CD8-positive, alpha-beta memory T cell (primary cell): ENCODE data around the gene RAE1. TPM values are rescaled to one million over a fixed set of nuclear protein-coding genes. Genes with fewer than 3 reads are reported as not detected.
A peak's percentile ranks its signal among the peaks of the same experiment; 100 is the strongest.

Experiments
- CTCF ChIA-PET: fragments of 350-600 bp; sonication (Branson Sonifier 250); formaldehyde crosslinking; loops from one replicate; lab custom pipeline; 2021; ENCODE audit warnings: antibody characterized with exemption; lab: Charles Lee
- POLR2A ChIA-PET: fragments of 350-600 bp; sonication (Branson Sonifier 250); formaldehyde crosslinking; loops from one replicate; lab custom pipeline; 2021; ENCODE audit warnings: antibody characterized with exemption; lab: Charles Lee
- DNase-seq, 5 donors: peaks; one replicate each; pipeline versions ENCODE4 v3.0.0 to v3.0.0-alpha.2; 2020 to 2022; ENCODE audit warnings: mixed read lengths in 1 of 5
- H3K27ac ChIP-seq: one replicate; pipeline ENCODE4 v1.7.0; 2013; ENCODE audit warnings: low read depth, mild to moderate bottlenecking, low read length, moderate library complexity
- H3K27me3 ChIP-seq: 2 replicates; pipeline ENCODE4 v1.7.0; 2013; ENCODE audit warnings: low read length, mild to moderate bottlenecking; ENCODE audit not compliant: insufficient read depth, poor library complexity, severe bottlenecking
- H3K36me3 ChIP-seq: 2 replicates; pipeline ENCODE4 v1.7.0; 2013; ENCODE audit warnings: mild to moderate bottlenecking, low read length, moderate library complexity; ENCODE audit not compliant: insufficient read depth
- H3K4me1 ChIP-seq: 2 replicates; pipeline ENCODE4 v1.7.0; 2013; ENCODE audit warnings: mild to moderate bottlenecking, low read length, moderate library complexity; ENCODE audit not compliant: insufficient read depth
- H3K4me3 ChIP-seq: 2 replicates; pipeline ENCODE4 v1.7.0; 2013; ENCODE audit warnings: mild to moderate bottlenecking, low read length
- H3K9me3 ChIP-seq: 2 replicates; pipeline ENCODE4 v1.7.0; 2013; ENCODE audit warnings: mild to moderate bottlenecking, low read length
- H3K27ac Mint-ChIP-seq, 8 donors: one replicate each; pipeline ENCODE4 v1.8.0; 2020 to 2021; ENCODE audit warnings: mixed read lengths in 8 of 8, mild to moderate bottlenecking in 6 of 8, inconsistent platforms in 3 of 8, moderate library complexity in 3 of 8
- H3K27me3 Mint-ChIP-seq, 2 donors: one replicate each; pipeline ENCODE4 v1.8.0; 2020 to 2021; ENCODE audit warnings: mixed read lengths in 2 of 2, mild to moderate bottlenecking in 1 of 2, moderate library complexity in 1 of 2
- H3K36me3 Mint-ChIP-seq, 3 donors: one replicate each; pipeline ENCODE4 v1.8.0; 2020 to 2021; ENCODE audit warnings: mixed read lengths in 3 of 3, inconsistent platforms in 1 of 3, mild to moderate bottlenecking in 1 of 3
- H3K4me1 Mint-ChIP-seq, 3 donors: one replicate each; pipeline ENCODE4 v1.8.0; 2020 to 2021; ENCODE audit warnings: mixed read lengths in 3 of 3, inconsistent platforms in 1 of 3, mild to moderate bottlenecking in 1 of 3
- H3K4me3 Mint-ChIP-seq, 7 donors: one replicate each; pipeline ENCODE4 v1.8.0; 2020 to 2021; ENCODE audit warnings: mixed read lengths in 7 of 7, mild to moderate bottlenecking in 6 of 7, moderate library complexity in 4 of 7, inconsistent platforms in 2 of 7
- H3K9me3 Mint-ChIP-seq, 5 donors: one replicate each; pipeline ENCODE4 v1.8.0; 2020 to 2022; ENCODE audit warnings: mixed read lengths in 5 of 5, mild to moderate bottlenecking in 3 of 5, moderate library complexity in 2 of 5, inconsistent platforms in 1 of 5
- polyA plus RNA-seq: library from polyadenylated mRNA; unstranded; fragments of 300-500 nt; fragmentation: Illumina TruSeq; gene quantifications from one replicate; pipeline ENCODE4 v1.2.3, GENCODE V29; 2021
- total RNA-seq, 2 experiments: library from RNA; stranded (reverse); gene quantifications; one replicate each; pipeline ENCODE4 v1.2.3, GENCODE V29; 2021

Gene RAE1
- total and polyA plus RNA-seq, 3 experiments from 2014 or later: 40.7 to 52.8 (median 50.2) TPM

DNA sequence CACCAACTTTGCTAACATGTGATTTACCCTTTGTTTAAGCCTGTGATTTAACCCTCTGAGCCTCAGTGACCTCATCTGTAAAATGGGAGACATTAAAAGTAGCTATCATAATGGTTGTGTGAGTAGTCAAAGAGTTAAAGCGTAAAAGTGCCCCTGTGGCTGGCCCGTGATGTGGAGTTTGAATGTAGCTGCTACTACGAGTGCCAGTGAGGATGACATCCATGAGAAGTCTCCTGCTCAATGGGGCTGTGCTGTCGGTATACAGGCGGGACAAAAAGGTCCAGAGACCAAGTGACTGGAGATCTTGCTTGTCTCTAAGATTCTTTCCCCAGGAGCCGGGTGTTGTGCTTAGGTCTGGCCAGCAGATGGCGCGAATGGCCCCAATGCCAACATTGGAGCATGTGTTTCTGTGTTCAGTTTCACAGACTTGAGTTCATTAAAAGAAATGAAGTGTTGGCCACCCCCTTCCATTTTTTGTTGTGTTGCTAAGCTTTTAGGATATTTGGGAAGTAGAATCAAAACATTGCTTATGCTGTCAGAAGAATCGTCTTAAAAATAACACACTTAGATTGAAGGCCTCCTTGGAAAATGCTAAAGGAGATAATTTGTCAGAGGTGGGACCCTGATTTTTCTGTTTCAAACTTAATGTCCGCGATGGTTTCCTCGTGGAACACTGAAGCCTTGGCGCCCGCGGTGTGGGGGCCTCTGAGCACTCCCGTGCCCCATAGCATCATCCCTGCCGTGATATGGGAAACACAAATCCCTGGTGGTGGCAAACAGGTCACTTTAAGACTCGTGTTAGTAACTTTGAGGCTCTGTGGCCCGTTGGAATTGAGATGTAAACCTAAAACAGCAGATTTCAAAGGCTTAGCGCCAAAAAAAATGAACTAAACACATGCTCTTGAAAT lies 30.8 kb downstream of the RAE1 start:
- no peak overlapping the region for H3K27ac ChIP-seq
- Mint-ChIP-seq H3K4me1 (peaks cover 24 to 44% (median 38%) of the 10 kb centered on the region in 3 donors), H3K36me3 (peaks cover 0 to 51% (median 6%) of the 10 kb centered on the region in 3 donors), H3K27ac (peak overlapping the region; percentile 31 to 83 (median 61)), H3K9me3 (no peaks in the 10 kb centered on the region), H3K4me3 (peak overlapping the region in 1 of 7 donors; percentile 62), H3K27me3 (no peaks in the 10 kb centered on the region)
- H3K9me3 ChIP-seq: no peaks in the 10 kb centered on the region
- ChIA-PET CTCF (interaction anchor here (0.8 to 3.1 kb wide), 22 partner anchors 8 to 238 kb away, joined by 3 to 16 read pairs (median 4); partner anchors contain the start of genes RBM38 and ZBP1), POLR2A (interaction anchor here (1.5 kb wide), 1 partner anchor 54 kb away, joined by 3 read pairs; no protein-coding TSS in a partner anchor)
- no peak overlapping the region for H3K4me3 ChIP-seq
- peaks cover 11% of the 10 kb centered on the region for H3K4me1 ChIP-seq
- H3K36me3 ChIP-seq: peaks cover 25% of the 10 kb centered on the region
- DNase-seq: peak; percentile 74 to 88 (median 78)
- no peaks in the 10 kb centered on the region for H3K27me3 ChIP-seq

DNA sequence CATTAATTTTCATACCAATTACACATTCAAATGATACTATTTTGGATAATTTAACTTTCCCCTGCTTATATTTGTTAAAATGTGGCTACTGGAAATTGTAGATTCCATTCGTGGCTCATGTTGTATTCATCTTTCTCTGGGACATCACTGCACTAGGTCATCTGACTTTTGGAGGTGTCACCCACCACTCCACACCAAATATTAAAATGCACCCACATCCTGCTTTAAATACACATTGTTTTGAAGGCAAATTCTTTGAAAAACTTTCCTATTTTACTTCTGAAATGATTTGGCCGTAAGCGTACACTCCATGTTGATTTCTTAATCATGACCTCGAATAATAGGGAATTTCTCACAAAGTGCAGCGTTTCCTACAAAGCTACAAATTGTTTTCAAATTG lies 31.5 kb downstream of the RAE1 start:
- Histone ChIP-seq H3K36me3 (peaks cover 19% of the 10 kb centered on the region), H3K4me3 (no peak overlapping the region), H3K27me3 (no peaks in the 10 kb centered on the region), H3K4me1 (peaks cover 11% of the 10 kb centered on the region), H3K27ac (no peak overlapping the region), H3K9me3 (no peaks in the 10 kb centered on the region)
- H3K27me3 Mint-ChIP-seq: no peaks in the 10 kb centered on the region
- peaks cover 0 to 45% (median 3%) of the 10 kb centered on the region in 3 donors for H3K36me3 Mint-ChIP-seq
- peaks cover 0 to 2% (median 0%) of the 10 kb centered on the region in 5 donors for H3K9me3 Mint-ChIP-seq
- no peak for DNase-seq
- peak overlapping the region in 6 of 8 donors; percentile 34 to 69 (median 63) for H3K27ac Mint-ChIP-seq
- H3K4me1 Mint-ChIP-seq: peaks cover 24 to 44% (median 38%) of the 10 kb centered on the region in 3 donors
- CTCF ChIA-PET: interaction anchor here (0.8 to 3.1 kb wide), 19 partner anchors 8 to 238 kb away, joined by 3 to 16 read pairs (median 5); partner anchors contain the start of genes RBM38 and ZBP1
- POLR2A ChIA-PET: interaction anchor here (1.5 kb wide), 1 partner anchor 53 kb away, joined by 3 read pairs; no protein-coding TSS in a partner anchor
- H3K4me3 Mint-ChIP-seq: no peak overlapping the region

GRCh38 chr20:57383447-57384347 lies 32.6 kb downstream of the RAE1 start:
- peaks cover 11% of the 10 kb centered on the region for H3K36me3 ChIP-seq
- H3K27me3 Mint-ChIP-seq: no peaks in the 10 kb centered on the region
- peaks cover 11% of the 10 kb centered on the region for H3K4me1 ChIP-seq
- H3K4me3 Mint-ChIP-seq: peak overlapping the region in 2 of 7 donors; percentile 27 to 41
- H3K4me3 ChIP-seq: no peak overlapping the region
- CTCF ChIA-PET: interaction anchor here (0.7 to 3.1 kb wide), 9 partner anchors 14 to 119 kb away, joined by 3 to 16 read pairs (median 6); no protein-coding TSS in a partner anchor
- peak overlapping the region in 7 of 8 donors; percentile 5 to 88 (median 66) for H3K27ac Mint-ChIP-seq
- peaks cover 26 to 45% (median 40%) of the 10 kb centered on the region in 3 donors for H3K4me1 Mint-ChIP-seq
- H3K27me3 ChIP-seq: no peaks in the 10 kb centered on the region
- H3K36me3 Mint-ChIP-seq: peaks cover 0 to 33% (median 2%) of the 10 kb centered on the region in 3 donors
- no peak overlapping the region for H3K27ac ChIP-seq
- POLR2A ChIA-PET: no interaction called here
- DNase-seq: peak in 1 of 5 donors; percentile 30
- H3K9me3 Mint-ChIP-seq: peaks cover 0 to 2% (median 0%) of the 10 kb centered on the region in 5 donors
- no peaks in the 10 kb centered on the region for H3K9me3 ChIP-seq

- Histone ChIP-seq H3K9me3 (no peaks in the 10 kb centered on the region), H3K4me1 (peaks cover 13% of the 10 kb centered on the region), H3K27ac (no peak overlapping the region), H3K4me3 (no peak overlapping the region), H3K36me3 (peaks cover 3% of the 10 kb centered on the region), H3K27me3 (no peaks in the 10 kb centered on the region)
- H3K27ac Mint-ChIP-seq: peak overlapping the region in 5 of 8 donors; percentile 55 to 84 (median 66)
- no peak for DNase-seq
- ChIA-PET POLR2A (no interaction called here), CTCF (interaction anchor here (0.7 to 2.4 kb wide), 4 partner anchors 51 to 111 kb away, joined by 3 to 10 read pairs (median 4); no protein-coding TSS in a partner anchor)
- peaks cover 0 to 26% (median 2%) of the 10 kb centered on the region in 3 donors for H3K36me3 Mint-ChIP-seq
- no peak overlapping the region for H3K4me3 Mint-ChIP-seq
- H3K9me3 Mint-ChIP-seq: peaks cover 0 to 2% (median 0%) of the 10 kb centered on the region in 5 donors
- H3K27me3 Mint-ChIP-seq: no peaks in the 10 kb centered on the region
- peaks cover 29 to 42% (median 42%) of the 10 kb centered on the region in 3 donors for H3K4me1 Mint-ChIP-seq
Observed at GRCh38 chr20:57384486-57384885, 33.4 kb downstream of the RAE1 start.

GRCh38 chr20:57384953-57385761 lies 34.1 kb downstream of the RAE1 start:
- H3K9me3 ChIP-seq: no peaks in the 10 kb centered on the region
- peaks cover 19% of the 10 kb centered on the region for H3K4me1 ChIP-seq
- no peak overlapping the region for H3K27ac ChIP-seq
- ChIA-PET POLR2A (interaction anchor here (0.6 to 0.7 kb wide), 2 partner anchors 376 to 1267 kb away, joined by 3 read pairs; no protein-coding TSS in a partner anchor), CTCF (interaction anchor here (1.9 to 2.4 kb wide), 2 partner anchors 50 to 110 kb away, joined by 6 to 10 read pairs; no protein-coding TSS in a partner anchor)
- DNase-seq: peak in 1 of 5 donors; percentile 36
- H3K9me3 Mint-ChIP-seq: peaks cover 0 to 2% (median 0%) of the 10 kb centered on the region in 5 donors
- no peaks in the 10 kb centered on the region for H3K36me3 ChIP-seq
- peaks cover 34 to 44% (median 40%) of the 10 kb centered on the region in 3 donors for H3K4me1 Mint-ChIP-seq
- H3K4me3 ChIP-seq: no peak overlapping the region
- peaks cover 0 to 20% (median 2%) of the 10 kb centered on the region in 3 donors for H3K36me3 Mint-ChIP-seq
- no peaks in the 10 kb centered on the region for H3K27me3 Mint-ChIP-seq
- peak overlapping the region in 2 of 7 donors; percentile 18 to 24 for H3K4me3 Mint-ChIP-seq
- H3K27ac Mint-ChIP-seq: peak overlapping the region in 3 of 8 donors; percentile 18 to 66 (median 55)
- no peaks in the 10 kb centered on the region for H3K27me3 ChIP-seq

DNA sequence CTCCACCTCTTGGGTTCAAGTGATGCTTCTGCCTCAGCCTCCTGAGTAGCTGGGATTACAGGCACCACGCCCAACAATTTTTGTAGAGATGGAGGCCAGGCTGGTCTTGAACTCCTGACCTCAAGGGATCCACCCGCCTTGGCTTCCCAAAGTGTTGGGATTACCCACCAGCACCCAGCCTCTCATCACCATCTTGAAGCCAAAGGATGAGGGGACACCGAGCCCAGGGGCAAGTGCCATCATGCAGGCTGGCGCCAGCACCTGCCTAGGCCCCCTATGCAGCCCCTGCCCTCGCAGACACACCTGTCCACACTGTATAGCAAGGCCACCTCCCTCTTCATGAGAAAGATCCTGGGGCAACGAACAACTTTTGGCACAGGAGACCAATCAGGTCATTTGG lies 34.9 kb downstream of the RAE1 start:
- Histone ChIP-seq H3K27me3 (no peaks in the 10 kb centered on the region), H3K36me3 (no peaks in the 10 kb centered on the region), H3K4me1 (peaks cover 27% of the 10 kb centered on the region), H3K4me3 (no peak overlapping the region), H3K9me3 (no peaks in the 10 kb centered on the region), H3K27ac (no peak overlapping the region)
- ChIA-PET POLR2A (interaction anchor here (0.6 to 0.7 kb wide), 2 partner anchors 376 to 1266 kb away, joined by 3 read pairs; no protein-coding TSS in a partner anchor), CTCF (interaction anchor here (1.6 to 4.8 kb wide), 3 partner anchors 39 to 110 kb away, joined by 4 to 46 read pairs (median 10); no protein-coding TSS in a partner anchor)
- no peak overlapping the region for H3K4me3 Mint-ChIP-seq
- H3K9me3 Mint-ChIP-seq: peaks cover 0 to 2% (median 0%) of the 10 kb centered on the region in 5 donors
- DNase-seq: no peak
- H3K4me1 Mint-ChIP-seq: peaks cover 40 to 52% (median 45%) of the 10 kb centered on the region in 3 donors
- H3K36me3 Mint-ChIP-seq: peaks cover 0 to 13% (median 2%) of the 10 kb centered on the region in 3 donors
- H3K27me3 Mint-ChIP-seq: no peaks in the 10 kb centered on the region
- peak overlapping the region in 1 of 8 donors; percentile 33 for H3K27ac Mint-ChIP-seq
